Trophoblast cell (in vitro differentiated cells and primary cell): ENCODE results near the gene GNAO1.

Experiments
- DNase-seq, 2 donors: peaks; one replicate each; pipeline ENCODE4 v3.0.0-alpha.2; 2016
- H2AFZ ChIP-seq: 2 replicates; pipeline ENCODE4 v1.6.1; 2013; ENCODE audit warnings: low read length, moderate library complexity, mild to moderate bottlenecking; ENCODE audit not compliant: insufficient read depth, poor library complexity
- H2AK5ac ChIP-seq: 2 replicates; pipeline ENCODE4 v1.6.1; 2013; ENCODE audit warnings: mild to moderate bottlenecking, low read length
- H2BK120ac ChIP-seq: 2 replicates; pipeline ENCODE4 v1.6.1; 2013; ENCODE audit warnings: low read length, mild to moderate bottlenecking, moderate library complexity; ENCODE audit not compliant: insufficient read depth, poor library complexity
- H2BK12ac ChIP-seq: 2 replicates; pipeline ENCODE4 v1.6.1; 2013; ENCODE audit warnings: mild to moderate bottlenecking, low read length, moderate library complexity
- H2BK5ac ChIP-seq: 2 replicates; pipeline ENCODE4 v1.6.1; 2013; ENCODE audit warnings: low read length, low read depth, moderate library complexity, mild to moderate bottlenecking; ENCODE audit not compliant: poor library complexity
- H3K14ac ChIP-seq: 2 replicates; pipeline ENCODE4 v1.6.1; 2013; ENCODE audit warnings: mild to moderate bottlenecking, low read length
- H3K18ac ChIP-seq: 2 replicates; pipeline ENCODE4 v1.6.1; 2013; ENCODE audit warnings: mild to moderate bottlenecking, low read length
- H3K23ac ChIP-seq: 2 replicates; pipeline ENCODE4 v1.6.1; 2013; ENCODE audit warnings: low read length
- H3K27ac ChIP-seq: 2 replicates; pipeline ENCODE4 v1.5.1; 2013; ENCODE audit warnings: low read depth, mild to moderate bottlenecking, inconsistent platforms, low read length, moderate library complexity
- H3K27me3 ChIP-seq: 2 replicates; pipeline ENCODE4 v1.6.1; 2013; ENCODE audit warnings: inconsistent platforms, mild to moderate bottlenecking, low read length, moderate library complexity; ENCODE audit not compliant: insufficient read depth
- H3K36me3 ChIP-seq, 2 experiments: 1 replicate in 1 of 2; 2 replicates in 1 of 2; pipeline ENCODE4 v1.6.1; 2013; ENCODE audit warnings: low read length in 2 of 2, mild to moderate bottlenecking in 2 of 2, moderate library complexity in 1 of 2; ENCODE audit not compliant: insufficient read depth in 2 of 2, control insufficient read depth in 1 of 2
- H3K4ac ChIP-seq: 2 replicates; pipeline ENCODE4 v1.6.1; 2013; ENCODE audit warnings: low read depth, mild to moderate bottlenecking, low read length, moderate library complexity
- H3K4me1 ChIP-seq, 2 experiments: 1 replicate in 1 of 2; 2 replicates in 1 of 2; pipeline ENCODE4 v1.6.1; 2013; ENCODE audit warnings: low read length in 2 of 2, mild to moderate bottlenecking in 2 of 2, moderate library complexity in 1 of 2; ENCODE audit not compliant: insufficient read depth in 2 of 2, control insufficient read depth in 1 of 2
- H3K4me2 ChIP-seq: 2 replicates; pipeline ENCODE4 v1.6.1; 2013; ENCODE audit warnings: inconsistent platforms, mild to moderate bottlenecking, low read length, moderate library complexity
- H3K4me3 ChIP-seq: 2 replicates; pipeline ENCODE4 v1.5.1; 2013; ENCODE audit warnings: mild to moderate bottlenecking, low read depth, low read length, inconsistent platforms
- H3K79me1 ChIP-seq: one replicate; pipeline ENCODE4 v1.6.1; 2013; ENCODE audit warnings: low read length
- H3K79me2 ChIP-seq: 2 replicates; pipeline ENCODE4 v1.6.1; 2013; ENCODE audit warnings: low read length, mild to moderate bottlenecking; ENCODE audit not compliant: control insufficient read depth, insufficient read depth, poor library complexity
- H3K9ac ChIP-seq: 2 replicates; pipeline ENCODE4 v1.6.1; 2013; ENCODE audit warnings: mild to moderate bottlenecking, low read length
- H3K9me3 ChIP-seq: 2 replicates; pipeline ENCODE4 v1.6.1; 2013; ENCODE audit warnings: low read depth, mild to moderate bottlenecking, control low read depth, inconsistent platforms, low read length; ENCODE audit not compliant: insufficient read depth
- H4K12ac ChIP-seq: 2 replicates; pipeline ENCODE4 v1.6.1; 2013; ENCODE audit warnings: low read depth, mild to moderate bottlenecking, low read length, moderate library complexity
- H4K8ac ChIP-seq: 2 replicates; pipeline ENCODE4 v1.6.1; 2013; ENCODE audit warnings: low read depth, mild to moderate bottlenecking, low read length, moderate library complexity
- H4K91ac ChIP-seq: one replicate; pipeline ENCODE4 v1.6.1; 2013; ENCODE audit warnings: low read depth, mild to moderate bottlenecking, low read length, moderate library complexity
- WGBS: extraction: QIAGEN DNeasy Blood & Tissue Kit; methylation state at CpG from one replicate; pipeline ENCODE4 v1.1.7; 2013; ENCODE audit warnings: missing lambda C conversion rate; ENCODE audit not compliant: insufficient read length, insufficient coverage; ENCODE audit errors: extremely low coverage; 5-methylcytosine and 5-hydroxymethylcytosine counted together

Gene GNAO1

GRCh38 chr16:56336711-56337110 is 145.4 kb downstream of the GNAO1 start:
- H3K27me3 ChIP-seq = no peaks in the 10 kb centered on the region
- H3K4ac ChIP-seq = no peak overlapping the region
- no peak overlapping the region for H3K4me3 ChIP-seq
- H2BK5ac ChIP-seq = no peak overlapping the region
- H4K8ac ChIP-seq = no peak overlapping the region
- H3K4me1 ChIP-seq = no peaks in the 10 kb centered on the region
- no peak overlapping the region for H2AK5ac ChIP-seq
- H3K4me2 ChIP-seq = no peak overlapping the region
- H3K23ac ChIP-seq = no peak overlapping the region
- H2AFZ ChIP-seq = no peak overlapping the region
- no peaks in the 10 kb centered on the region for H3K9me3 ChIP-seq
- H3K18ac ChIP-seq = no peak overlapping the region
- no peaks in the 10 kb centered on the region for H3K79me1 ChIP-seq
- no peak overlapping the region for H2BK120ac ChIP-seq
- H3K14ac ChIP-seq = no peak overlapping the region
- H4K91ac ChIP-seq = no peak overlapping the region
- H2BK12ac ChIP-seq = no peak overlapping the region
- no CpG with 5 or more reads among the region's 21 CpGs for WGBS
- no peaks in the 10 kb centered on the region for H3K36me3 ChIP-seq
- H3K27ac ChIP-seq = no peak overlapping the region
- H3K79me2 ChIP-seq = no peaks in the 10 kb centered on the region
- no peak overlapping the region for H4K12ac ChIP-seq
- no peak for DNase-seq
- no peak overlapping the region for H3K9ac ChIP-seq

GRCh38 chr16:56337131-56337857 is 146.0 kb downstream of the GNAO1 start:
- no CpG with 5 or more reads among the region's 11 CpGs for WGBS
- H3K27me3 ChIP-seq = no peaks in the 10 kb centered on the region
- H3K9me3 ChIP-seq = no peaks in the 10 kb centered on the region
- no peak overlapping the region for H3K4me2 ChIP-seq
- no peaks in the 10 kb centered on the region for H3K36me3 ChIP-seq
- no peak overlapping the region for H2BK5ac ChIP-seq
- no peak overlapping the region for H3K27ac ChIP-seq
- H3K23ac ChIP-seq = no peak overlapping the region
- no peaks in the 10 kb centered on the region for H3K79me2 ChIP-seq
- peaks cover 0 to 3% of the 10 kb centered on the region in 2 experiments for H3K4me1 ChIP-seq
- H2BK12ac ChIP-seq = no peak overlapping the region
- H3K9ac ChIP-seq = no peak overlapping the region
- no peak overlapping the region for H2AFZ ChIP-seq
- H3K18ac ChIP-seq = no peak overlapping the region
- no peak overlapping the region for H4K12ac ChIP-seq
- H3K4ac ChIP-seq = no peak overlapping the region
- H2AK5ac ChIP-seq = no peak overlapping the region
- no peak overlapping the region for H4K8ac ChIP-seq
- no peak overlapping the region for H2BK120ac ChIP-seq
- DNase-seq = no peak
- H3K14ac ChIP-seq = no peak overlapping the region
- H3K4me3 ChIP-seq = no peak overlapping the region
- H3K79me1 ChIP-seq = no peaks in the 10 kb centered on the region
- no peak overlapping the region for H4K91ac ChIP-seq

GRCh38 chr16:56337858-56338325 is 146.6 kb downstream of the GNAO1 start:
- Histone ChIP-seq H2BK5ac (no peak overlapping the region), H2BK120ac (no peak overlapping the region), H3K79me1 (no peaks in the 10 kb centered on the region), H3K23ac (no peak overlapping the region), H3K9me3 (no peaks in the 10 kb centered on the region), H3K4me1 (peaks cover 0 to 3% of the 10 kb centered on the region in 2 experiments), H3K14ac (no peak overlapping the region), H4K91ac (no peak overlapping the region), H3K4me3 (no peak overlapping the region), H3K79me2 (no peaks in the 10 kb centered on the region), H4K8ac (no peak overlapping the region), H2BK12ac (no peak overlapping the region), H3K36me3 (no peaks in the 10 kb centered on the region), H2AFZ (no peak overlapping the region), H4K12ac (no peak overlapping the region), H3K18ac (no peak overlapping the region), H3K4me2 (no peak overlapping the region), H3K27me3 (no peaks in the 10 kb centered on the region), H3K27ac (no peak overlapping the region), H3K4ac (no peak overlapping the region), H3K9ac (no peak overlapping the region), H2AK5ac (no peak overlapping the region)
- no peak for DNase-seq
- no CpG with 5 or more reads among the region's 11 CpGs for WGBS

GRCh38 chr16:56338566-56339318 is 147.5 kb downstream of the GNAO1 start:
- Histone ChIP-seq H3K79me2 (no peaks in the 10 kb centered on the region), H3K4me1 (peaks cover 0 to 3% of the 10 kb centered on the region in 2 experiments), H3K27ac (no peak overlapping the region), H2AFZ (no peak overlapping the region), H3K4me3 (no peak overlapping the region), H3K18ac (no peak overlapping the region), H3K4ac (no peak overlapping the region), H2BK5ac (no peak overlapping the region), H3K4me2 (no peak overlapping the region), H3K14ac (no peak overlapping the region), H2AK5ac (no peak overlapping the region), H3K79me1 (no peaks in the 10 kb centered on the region), H3K23ac (no peak overlapping the region), H4K91ac (no peak overlapping the region), H3K9me3 (no peaks in the 10 kb centered on the region), H2BK12ac (no peak overlapping the region), H3K27me3 (no peaks in the 10 kb centered on the region), H4K12ac (no peak overlapping the region), H2BK120ac (no peak overlapping the region), H3K9ac (no peak overlapping the region), H3K36me3 (no peaks in the 10 kb centered on the region), H4K8ac (no peak overlapping the region)
- WGBS = no CpG with 5 or more reads among the region's 17 CpGs
- no peak for DNase-seq
